NCI-H1436 treated with DMSO at 0.1 percent for 48 hours (cell line): ENCODE results near the gene ACO1.
"Not testable (repeated sequence)": the region's sequence is repeated elsewhere in the genome, so short reads cannot be mapped to it uniquely, and the experiment has no call there.

Source experiments
- DNase-seq: peaks from one replicate; lab custom pipeline; 2025; lab: John Stamatoyannopoulos, UW

The ACO1 gene

GRCh38 chr9:32384364-32385151 is at the start of gene ACO1:
TSS of gene ACO1 (plus strand) at chr9:32384643. CDS start at chr9:32405507, 20,864 bp downstream.
- no peak for DNase-seq

GRCh38 chr9:32334916-32335895 is 49.2 kb upstream of the ACO1 start:
- DNase-seq = no peak

- DNase-seq = no peak
Observed at GRCh38 chr9:32339424-32339823, 45.0 kb upstream of the ACO1 start.

GRCh38 chr9:32340361-32340760 is 44.1 kb upstream of the ACO1 start:
- no peak for DNase-seq

GRCh38 chr9:32344551-32345182 is 39.8 kb upstream of the ACO1 start:
- DNase-seq = no peak

- DNase-seq = no peak
Observed at GRCh38 chr9:32345243-32345642, 39.2 kb upstream of the ACO1 start.

GRCh38 chr9:32347571-32347970 is 36.9 kb upstream of the ACO1 start:
- no peak for DNase-seq

GRCh38 chr9:32348106-32348695 is 36.2 kb upstream of the ACO1 start:
- no peak for DNase-seq

GRCh38 chr9:32349013-32349412 is 35.4 kb upstream of the ACO1 start:
- no peak for DNase-seq

- DNase-seq = peak; percentile 28
Observed at GRCh38 chr9:32350682-32351081, 33.8 kb upstream of the ACO1 start.

- DNase-seq = no peak
Observed at GRCh38 chr9:32351845-32352244, 32.6 kb upstream of the ACO1 start.

GRCh38 chr9:32353476-32353875 is 31.0 kb upstream of the ACO1 start:
- DNase-seq = not testable (repeated sequence)

- DNase-seq = no peak
Observed at GRCh38 chr9:32359452-32359851, 25.0 kb upstream of the ACO1 start.

- DNase-seq = no peak
Observed at GRCh38 chr9:32360983-32361673, 23.3 kb upstream of the ACO1 start.

- no peak for DNase-seq
Observed at GRCh38 chr9:32371279-32371678, 13.2 kb upstream of the ACO1 start.

GRCh38 chr9:32371679-32372078 is 12.8 kb upstream of the ACO1 start:
- DNase-seq = no peak

GRCh38 chr9:32376285-32376684 is 8.2 kb upstream of the ACO1 start:
- DNase-seq = no peak

GRCh38 chr9:32378496-32378895 is 5.9 kb upstream of the ACO1 start:
- DNase-seq = peak; percentile 44

- peak; percentile 55 for DNase-seq
Observed at GRCh38 chr9:32378993-32379729, 5.3 kb upstream of the ACO1 start.

- no peak for DNase-seq
Observed at GRCh38 chr9:32380944-32381343, 3.5 kb upstream of the ACO1 start.
